GM21447 (cell line): ENCODE results near the gene ZNF385C.

Experiments used
- ATAC-seq: cut with Tn5 transposase; IDR thresholded peaks from one replicate; pipeline ENCODE4 v1.9.1; 2021; ENCODE audit not compliant: unreplicated experiment

Gene ZNF385C

GRCh38 chr17:42081516-42082129, 16.6 kb downstream of the ZNF385C start:
- ATAC-seq = no peak

GRCh38 chr17:42079541-42079940, 18.7 kb downstream of the ZNF385C start:
- no peak for ATAC-seq

- no peak for ATAC-seq
Observed at GRCh38 chr17:42078396-42079043, 19.8 kb downstream of the ZNF385C start.

GRCh38 chr17:42077755-42078154, 20.5 kb downstream of the ZNF385C start:
- no peak for ATAC-seq

GRCh38 chr17:42076797-42077559, 21.3 kb downstream of the ZNF385C start:
- ATAC-seq = no peak

GRCh38 chr17:42075789-42076188, 22.5 kb downstream of the ZNF385C start:
- no peak for ATAC-seq

GRCh38 chr17:42072323-42073187, 25.7 kb downstream of the ZNF385C start:
- ATAC-seq = no peak

- ATAC-seq = no peak
Observed at GRCh38 chr17:42071810-42072209, 26.5 kb downstream of the ZNF385C start.

GRCh38 chr17:42068979-42069378, 29.3 kb downstream of the ZNF385C start:
- no peak for ATAC-seq

GRCh38 chr17:42067371-42068091, 30.7 kb downstream of the ZNF385C start:
- no peak for ATAC-seq

GRCh38 chr17:42065201-42065600, 33.1 kb downstream of the ZNF385C start:
- no peak for ATAC-seq

- no peak for ATAC-seq
Observed at GRCh38 chr17:42062681-42063080, 35.6 kb downstream of the ZNF385C start.

- ATAC-seq = no peak
Observed at GRCh38 chr17:42061646-42062487, 36.4 kb downstream of the ZNF385C start.

GRCh38 chr17:42060231-42060630, 38.0 kb downstream of the ZNF385C start:
- no peak for ATAC-seq

GRCh38 chr17:42059815-42060214, 38.5 kb downstream of the ZNF385C start:
- no peak for ATAC-seq

- ATAC-seq = no peak
Observed at GRCh38 chr17:42058063-42058462, 40.2 kb downstream of the ZNF385C start.

GRCh38 chr17:42056635-42057034, 41.6 kb downstream of the ZNF385C start:
- ATAC-seq = no peak

GRCh38 chr17:42055496-42055895, 42.8 kb downstream of the ZNF385C start:
- ATAC-seq = no peak

- ATAC-seq = no peak
Observed at GRCh38 chr17:42055027-42055426, 43.2 kb downstream of the ZNF385C start.
